ENCODE results near the gene ARL4A.
"Not testable (repeated sequence)": the region's sequence is repeated elsewhere in the genome, so short reads cannot be mapped to it uniquely, and the experiment has no call there.

Gene ARL4A

DNA sequence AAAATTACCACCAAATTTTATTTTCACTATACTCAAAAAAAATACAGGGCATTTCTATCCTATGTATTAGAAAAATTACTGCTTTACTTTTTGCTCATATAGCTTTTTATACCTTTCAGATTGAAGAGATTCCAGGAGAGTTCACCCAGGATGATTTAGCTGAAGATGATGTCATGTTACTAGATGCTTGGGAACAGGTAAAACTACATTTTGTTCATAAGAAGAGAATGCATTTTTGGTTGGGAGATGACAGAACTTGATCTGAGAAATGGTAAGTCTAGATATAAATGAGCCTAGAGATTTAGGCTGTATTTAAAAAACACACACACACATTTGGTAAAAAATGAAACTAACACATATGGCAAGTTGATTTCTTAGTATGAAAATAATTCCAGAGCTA is 38.1 kb upstream of the ARL4A start:
- DNase-seq (ENCODE audit: low spot score in 2 of 2) (no peak), ATAC-seq (ENCODE audit: low read depth) (no peak)
- no peak overlapping the region for H3K27ac Mint-ChIP-seq
- H3K36me3 Mint-ChIP-seq, result peaks cover 1% of the 10 kb centered on the region
- no peak overlapping the region for H3K4me3 Mint-ChIP-seq
- H3K4me1 Mint-ChIP-seq, result no peaks in the 10 kb centered on the region
- H3K9me3 Mint-ChIP-seq, result no peaks in the 10 kb centered on the region
- H3K27me3 Mint-ChIP-seq, result no peaks in the 10 kb centered on the region

DNA sequence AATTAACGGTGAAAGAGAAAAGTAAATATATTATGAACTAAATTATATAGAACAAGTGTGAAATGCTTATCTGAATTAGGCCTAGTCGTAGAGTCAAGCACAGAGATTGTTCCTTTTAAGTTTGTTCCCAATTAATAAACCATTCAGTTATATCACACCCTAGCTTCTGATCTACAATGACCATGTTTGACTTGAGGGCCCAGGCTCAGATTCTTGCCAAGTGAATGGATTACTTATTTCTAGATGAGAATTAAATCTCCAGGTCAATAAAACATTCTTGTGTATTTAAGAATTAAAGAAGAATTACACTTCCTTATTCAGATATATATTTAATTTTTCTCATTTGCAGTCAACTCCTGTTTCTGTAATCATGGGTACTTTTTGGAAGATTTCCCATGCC is 37.4 kb upstream of the ARL4A start:
- no peak for ATAC-seq (ENCODE audit: low read depth)
- DNase-seq (ENCODE audit: low spot score in 2 of 2), result no peak
- Mint-ChIP-seq H3K27me3 (no peaks in the 10 kb centered on the region), H3K9me3 (no peaks in the 10 kb centered on the region), H3K4me3 (no peak overlapping the region), H3K4me1 (no peaks in the 10 kb centered on the region), H3K36me3 (peaks cover 1% of the 10 kb centered on the region), H3K27ac (no peak overlapping the region)

DNA sequence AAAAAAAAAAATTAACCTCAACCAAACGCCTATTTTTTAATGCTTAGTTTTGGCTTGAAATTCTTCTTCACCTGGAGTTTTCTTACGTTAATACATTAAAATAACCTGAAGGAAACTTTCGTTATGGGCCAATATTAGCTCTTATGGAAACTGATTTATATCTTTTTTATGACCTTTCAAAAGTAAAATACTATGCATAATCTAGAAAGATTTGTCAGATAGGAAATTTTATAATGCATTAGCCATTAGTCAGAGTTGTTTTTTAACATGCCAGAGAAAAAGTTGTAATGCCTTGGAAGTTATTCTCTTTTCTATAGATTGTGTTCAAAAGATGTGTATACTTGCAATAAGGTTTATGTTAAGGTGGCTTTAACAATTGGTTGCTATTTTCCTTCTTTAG is 34.3 kb upstream of the ARL4A start:
- no peaks in the 10 kb centered on the region for H3K9me3 Mint-ChIP-seq

DNA sequence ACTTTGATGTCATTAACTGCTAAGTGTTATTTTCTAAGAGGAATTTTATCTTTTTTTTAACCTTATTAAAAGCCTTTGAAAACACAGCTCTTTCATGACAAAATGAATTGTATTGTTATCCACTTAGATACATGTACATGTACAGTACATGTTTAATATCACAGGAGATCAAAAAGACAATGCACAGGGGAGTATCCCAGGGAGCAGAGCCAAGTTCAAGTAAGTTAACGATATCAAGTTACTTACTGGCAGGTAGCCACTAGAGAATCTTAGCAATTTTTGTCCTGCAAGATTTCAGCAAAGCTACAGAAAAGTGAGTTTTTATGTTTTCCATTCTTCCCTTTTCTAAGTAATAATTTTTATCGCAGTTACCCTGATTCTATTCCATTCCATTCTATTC is 33.9 kb upstream of the ARL4A start:
- Mint-ChIP-seq H3K27ac (no peak overlapping the region), H3K27me3 (no peaks in the 10 kb centered on the region), H3K9me3 (no peaks in the 10 kb centered on the region), H3K4me1 (no peaks in the 10 kb centered on the region), H3K4me3 (no peak overlapping the region), H3K36me3 (peaks cover 1% of the 10 kb centered on the region)
- no peak for DNase-seq (ENCODE audit: low spot score in 2 of 2)
- ATAC-seq (ENCODE audit: low read depth), result no peak

More for the DNA sequence above, 34.3 kb upstream of the ARL4A start:
- ATAC-seq (ENCODE audit: low read depth) (no peak), DNase-seq (ENCODE audit: low spot score in 2 of 2) (no peak)
- Mint-ChIP-seq H3K36me3 (peaks cover 1% of the 10 kb centered on the region), H3K27me3 (no peaks in the 10 kb centered on the region), H3K4me3 (no peak overlapping the region), H3K4me1 (no peaks in the 10 kb centered on the region), H3K27ac (no peak overlapping the region)

DNA sequence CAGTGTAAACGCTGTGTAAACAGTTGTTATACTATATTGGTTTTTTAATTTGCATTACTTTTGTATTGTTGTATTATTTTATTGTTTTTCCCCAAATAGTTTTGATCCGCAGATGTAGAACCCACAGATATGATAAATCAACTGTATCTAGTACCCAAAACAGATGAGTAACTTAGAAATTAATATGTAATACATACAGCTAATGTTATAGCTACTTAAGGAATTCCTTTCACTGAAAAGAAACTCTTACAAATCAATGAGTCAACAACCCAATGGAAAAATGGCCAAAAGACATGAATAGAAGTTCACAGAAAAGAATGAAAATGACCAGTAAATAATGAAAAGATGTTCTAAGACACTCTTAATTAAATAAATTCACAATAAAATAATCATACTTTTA is 32.3 kb upstream of the ARL4A start:
- Mint-ChIP-seq H3K36me3 (peaks cover 1% of the 10 kb centered on the region), H3K4me1 (no peaks in the 10 kb centered on the region), H3K4me3 (no peak overlapping the region), H3K27me3 (no peaks in the 10 kb centered on the region), H3K9me3 (no peaks in the 10 kb centered on the region), H3K27ac (no peak overlapping the region)
- DNase-seq (ENCODE audit: low spot score in 2 of 2), result no peak
- no peak for ATAC-seq (ENCODE audit: low read depth)

DNA sequence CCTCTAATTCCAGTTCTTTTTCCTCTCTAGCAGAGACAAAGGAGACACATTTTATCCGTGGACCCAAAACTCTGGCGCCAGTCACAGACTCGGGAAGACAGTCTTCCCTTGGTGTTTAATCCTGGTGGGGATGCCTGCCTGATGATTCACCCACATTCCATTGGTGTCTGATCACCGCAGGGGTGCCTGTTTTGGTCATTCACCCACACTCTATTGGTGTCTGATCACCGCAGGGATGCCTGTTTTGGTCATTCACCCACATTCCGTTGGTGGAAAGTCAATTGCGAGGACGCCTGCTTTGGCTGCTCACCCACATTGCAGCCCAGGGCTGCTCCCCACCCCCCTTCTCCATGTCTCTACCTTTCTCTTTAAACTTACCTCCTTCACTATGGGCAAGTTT is 27.0 kb upstream of the ARL4A start:
- ATAC-seq (ENCODE audit: low read depth); H3K27ac Mint-ChIP-seq; H3K4me1 Mint-ChIP-seq; H3K27me3 Mint-ChIP-seq; H3K9me3 Mint-ChIP-seq; H3K36me3 Mint-ChIP-seq; H3K4me3 Mint-ChIP-seq; DNase-seq (ENCODE audit: low spot score in 2 of 2): not testable (repeated sequence)

DNA sequence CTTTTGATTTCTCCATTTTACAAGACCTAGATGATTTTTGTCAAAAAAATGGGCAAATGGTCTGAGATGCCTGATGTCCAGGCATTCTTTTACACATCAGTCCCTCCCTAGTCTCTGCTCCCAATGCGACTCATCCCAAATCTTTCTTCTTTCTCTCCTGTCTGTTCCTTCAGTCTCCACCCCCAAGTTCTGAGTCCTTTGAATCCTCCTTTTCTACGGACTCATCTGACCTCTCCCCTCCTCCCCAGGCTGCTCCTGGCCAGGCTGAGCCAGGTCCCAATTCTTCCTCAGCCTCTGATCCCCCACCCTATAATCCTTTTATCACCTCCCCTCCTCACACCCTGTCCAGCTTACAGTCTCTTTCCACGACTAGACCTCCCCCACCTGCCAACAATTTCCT is 26.4 kb upstream of the ARL4A start:
- H3K27ac Mint-ChIP-seq; ATAC-seq (ENCODE audit: low read depth); H3K4me1 Mint-ChIP-seq; H3K4me3 Mint-ChIP-seq; H3K27me3 Mint-ChIP-seq; H3K9me3 Mint-ChIP-seq; DNase-seq (ENCODE audit: low spot score in 2 of 2); H3K36me3 Mint-ChIP-seq: not testable (repeated sequence)

DNA sequence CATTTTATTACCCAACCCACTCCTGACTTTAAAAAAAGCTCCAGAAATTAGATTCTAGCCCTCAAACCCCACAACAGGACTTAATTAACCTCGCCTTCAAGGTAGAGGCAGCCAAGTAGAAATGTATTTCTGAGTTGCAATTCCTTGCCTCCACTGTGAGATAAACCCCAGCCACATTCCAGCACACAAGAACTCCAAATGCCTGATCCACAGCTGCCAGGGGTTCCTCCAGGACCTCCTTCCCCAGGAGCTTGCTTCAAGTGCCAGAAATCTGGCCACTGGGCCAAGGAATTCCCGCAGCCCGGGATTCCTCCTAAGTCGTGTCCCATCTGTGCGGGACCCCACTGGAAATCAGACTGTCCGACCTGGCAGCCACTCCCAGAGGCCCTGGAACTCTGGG is 25.9 kb upstream of the ARL4A start:
- no peak overlapping the region for H3K4me3 Mint-ChIP-seq
- no peak overlapping the region for H3K27ac Mint-ChIP-seq
- peaks cover 1% of the 10 kb centered on the region for H3K9me3 Mint-ChIP-seq
- H3K27me3 Mint-ChIP-seq, result no peaks in the 10 kb centered on the region
- no peaks in the 10 kb centered on the region for H3K36me3 Mint-ChIP-seq
- DNase-seq (ENCODE audit: low spot score in 2 of 2) (no peak), ATAC-seq (ENCODE audit: low read depth) (no peak)
- no peaks in the 10 kb centered on the region for H3K4me1 Mint-ChIP-seq

DNA sequence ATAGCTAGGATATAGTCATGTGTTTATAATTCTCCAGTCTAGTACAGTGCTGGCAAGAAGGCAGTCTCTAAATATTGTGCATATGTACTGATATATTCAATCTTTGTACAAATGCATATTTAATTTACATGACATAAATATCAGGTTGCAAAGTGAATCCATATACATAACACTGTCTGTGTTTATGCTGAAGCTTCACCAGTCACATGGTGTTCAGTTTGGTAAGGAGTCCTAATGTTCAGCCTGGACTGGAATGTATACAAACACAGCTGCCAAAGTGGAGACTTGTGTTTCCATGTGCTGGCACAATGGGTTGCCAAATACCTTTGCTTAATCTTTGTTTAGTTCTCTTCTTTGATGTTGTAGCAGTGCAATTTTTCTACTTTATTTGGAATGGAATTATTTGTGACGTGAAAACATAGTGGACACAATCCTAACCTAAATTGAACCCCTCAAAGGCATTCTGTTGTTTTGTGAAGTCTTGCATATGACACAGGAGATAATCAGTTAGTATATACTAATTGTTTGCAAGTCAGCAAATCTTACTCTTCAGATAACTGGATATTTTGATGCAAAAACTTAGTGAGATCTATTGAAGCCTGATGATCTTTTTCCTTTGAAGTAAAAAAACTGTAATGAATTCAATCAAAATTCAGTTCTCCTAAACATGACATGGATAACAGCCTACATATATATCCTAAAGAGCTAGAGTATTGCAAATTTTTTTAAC is 17.3 kb upstream of the ARL4A start:
- Mint-ChIP-seq H3K27me3 (no peaks in the 10 kb centered on the region), H3K9me3 (peaks cover 3% of the 10 kb centered on the region), H3K36me3 (peaks cover 5% of the 10 kb centered on the region), H3K27ac (peak overlapping the region; percentile 85), H3K4me1 (peaks cover 31% of the 10 kb centered on the region), H3K4me3 (peak overlapping the region; percentile 58)
- ATAC-seq (ENCODE audit: low read depth), result no peak
- DNase-seq (ENCODE audit: low spot score in 2 of 2), result no peak

DNA sequence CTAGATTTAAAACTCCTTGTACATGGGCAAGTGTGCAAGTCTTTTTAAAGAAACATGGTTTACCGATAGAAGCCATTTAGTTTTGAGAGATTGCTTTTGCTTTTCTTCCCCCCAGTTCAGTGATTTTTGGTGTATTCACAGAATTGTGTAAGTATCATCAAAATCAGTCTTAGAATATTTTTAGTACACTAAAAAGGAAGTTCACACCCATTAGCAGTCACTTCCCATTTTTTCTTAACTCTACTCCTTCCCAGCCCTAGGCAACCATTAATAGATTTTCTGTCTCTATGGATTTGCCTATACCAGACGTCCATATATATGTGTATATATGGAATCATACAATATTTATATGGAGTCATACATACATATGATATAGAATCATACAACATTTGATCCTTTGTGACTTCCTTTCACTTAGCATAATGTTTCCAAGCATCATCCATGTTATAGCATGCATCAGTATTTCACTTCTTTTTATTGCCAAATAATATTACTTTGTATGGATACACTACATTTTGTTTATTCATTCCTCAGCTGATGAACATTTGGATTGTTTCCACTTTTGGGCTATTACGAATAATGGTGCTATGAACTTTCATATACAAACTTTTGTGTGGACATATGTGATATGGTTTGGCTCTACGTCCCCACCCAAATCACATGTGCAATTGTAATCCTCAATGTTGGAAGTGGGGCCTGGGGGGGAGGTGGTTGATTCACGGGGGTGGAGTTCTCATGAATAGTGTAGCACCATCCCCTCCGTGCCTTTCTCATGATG is 16.5 kb upstream of the ARL4A start:
- peak overlapping the region; percentile 58 for H3K4me3 Mint-ChIP-seq
- ATAC-seq (ENCODE audit: low read depth) (peak; percentile 63), DNase-seq (ENCODE audit: low spot score in 2 of 2) (no peak)
- no peaks in the 10 kb centered on the region for H3K27me3 Mint-ChIP-seq
- peaks cover 33% of the 10 kb centered on the region for H3K4me1 Mint-ChIP-seq
- peak overlapping the region; percentile 85 for H3K27ac Mint-ChIP-seq
- H3K9me3 Mint-ChIP-seq, result peaks cover 4% of the 10 kb centered on the region
- H3K36me3 Mint-ChIP-seq, result peaks cover 6% of the 10 kb centered on the region

DNA sequence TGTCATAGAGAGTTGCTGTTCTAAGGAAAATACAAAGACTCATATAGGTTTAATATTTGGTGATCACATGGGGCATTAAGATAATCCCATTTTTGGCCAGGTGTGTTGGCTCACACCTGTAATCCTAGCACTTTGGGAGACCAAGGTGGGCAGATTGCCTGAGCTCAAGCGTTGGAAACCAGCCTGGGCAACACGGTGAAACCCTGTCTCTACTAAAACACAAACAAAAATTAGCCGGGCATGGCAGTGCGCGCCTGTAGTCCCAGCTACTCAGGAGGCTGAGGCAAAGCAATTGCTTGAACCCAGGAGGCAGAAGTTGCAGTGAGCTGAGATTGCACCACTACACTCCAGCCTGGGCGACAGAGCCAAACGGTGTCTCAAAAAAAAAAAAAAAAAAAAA is 14.0 kb upstream of the ARL4A start:
- H3K27ac Mint-ChIP-seq; H3K9me3 Mint-ChIP-seq; H3K36me3 Mint-ChIP-seq; H3K4me3 Mint-ChIP-seq; DNase-seq (ENCODE audit: low spot score in 2 of 2); ATAC-seq (ENCODE audit: low read depth); H3K27me3 Mint-ChIP-seq: not testable (repeated sequence)
- peaks cover 28% of the 10 kb centered on the region for H3K4me1 Mint-ChIP-seq

DNA sequence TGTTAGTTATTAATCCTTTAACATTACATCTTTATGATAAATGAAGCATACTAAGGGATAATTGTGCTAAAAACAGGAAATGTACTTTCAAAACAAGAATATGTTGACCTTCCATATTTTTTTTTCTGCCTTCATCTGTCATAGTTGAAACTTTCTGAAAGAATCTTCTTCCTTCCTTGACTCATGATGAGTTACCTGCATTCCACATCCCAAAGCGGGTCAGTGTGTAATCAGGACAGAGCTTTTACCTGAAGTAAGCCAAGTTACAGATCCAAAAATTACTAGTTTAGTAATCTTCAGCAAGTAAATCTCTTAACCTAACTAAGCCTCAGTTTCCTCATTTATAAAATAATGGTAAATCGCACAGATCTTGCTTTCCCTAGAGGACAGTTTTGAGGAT is 13.4 kb upstream of the ARL4A start:
- no peak for ATAC-seq (ENCODE audit: low read depth)
- Mint-ChIP-seq H3K36me3 (peaks cover 8% of the 10 kb centered on the region), H3K4me1 (peaks cover 25% of the 10 kb centered on the region), H3K27ac (no peak overlapping the region), H3K27me3 (no peaks in the 10 kb centered on the region), H3K4me3 (no peak overlapping the region), H3K9me3 (peaks cover 7% of the 10 kb centered on the region)
- DNase-seq (ENCODE audit: low spot score in 2 of 2), result no peak

DNA sequence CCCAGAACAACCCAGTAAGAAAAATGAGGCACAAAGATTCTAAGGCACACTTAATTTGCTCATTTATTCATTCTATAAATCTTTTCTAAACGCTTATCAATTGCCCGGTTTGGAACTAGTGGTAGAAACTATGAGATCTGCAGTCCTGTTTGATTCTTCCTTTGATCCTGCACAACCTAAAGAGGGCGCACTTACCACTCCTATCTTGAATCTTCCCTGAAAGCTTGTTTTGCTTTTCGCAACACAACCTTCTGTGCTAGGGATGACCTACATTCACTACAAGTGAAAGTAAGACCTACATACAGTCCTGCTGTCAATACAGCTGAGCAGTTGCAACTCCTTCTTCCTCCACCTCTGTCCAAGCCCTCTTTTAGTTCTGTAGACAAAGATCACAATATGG is 12.6 kb upstream of the ARL4A start:
- peak; percentile 47 for ATAC-seq (ENCODE audit: low read depth)
- no peak for DNase-seq (ENCODE audit: low spot score in 2 of 2)
- H3K36me3 Mint-ChIP-seq, result peaks cover 8% of the 10 kb centered on the region
- no peak overlapping the region for H3K4me3 Mint-ChIP-seq
- peaks cover 7% of the 10 kb centered on the region for H3K9me3 Mint-ChIP-seq
- no peaks in the 10 kb centered on the region for H3K27me3 Mint-ChIP-seq
- no peak overlapping the region for H3K27ac Mint-ChIP-seq
- H3K4me1 Mint-ChIP-seq, result peaks cover 24% of the 10 kb centered on the region

DNA sequence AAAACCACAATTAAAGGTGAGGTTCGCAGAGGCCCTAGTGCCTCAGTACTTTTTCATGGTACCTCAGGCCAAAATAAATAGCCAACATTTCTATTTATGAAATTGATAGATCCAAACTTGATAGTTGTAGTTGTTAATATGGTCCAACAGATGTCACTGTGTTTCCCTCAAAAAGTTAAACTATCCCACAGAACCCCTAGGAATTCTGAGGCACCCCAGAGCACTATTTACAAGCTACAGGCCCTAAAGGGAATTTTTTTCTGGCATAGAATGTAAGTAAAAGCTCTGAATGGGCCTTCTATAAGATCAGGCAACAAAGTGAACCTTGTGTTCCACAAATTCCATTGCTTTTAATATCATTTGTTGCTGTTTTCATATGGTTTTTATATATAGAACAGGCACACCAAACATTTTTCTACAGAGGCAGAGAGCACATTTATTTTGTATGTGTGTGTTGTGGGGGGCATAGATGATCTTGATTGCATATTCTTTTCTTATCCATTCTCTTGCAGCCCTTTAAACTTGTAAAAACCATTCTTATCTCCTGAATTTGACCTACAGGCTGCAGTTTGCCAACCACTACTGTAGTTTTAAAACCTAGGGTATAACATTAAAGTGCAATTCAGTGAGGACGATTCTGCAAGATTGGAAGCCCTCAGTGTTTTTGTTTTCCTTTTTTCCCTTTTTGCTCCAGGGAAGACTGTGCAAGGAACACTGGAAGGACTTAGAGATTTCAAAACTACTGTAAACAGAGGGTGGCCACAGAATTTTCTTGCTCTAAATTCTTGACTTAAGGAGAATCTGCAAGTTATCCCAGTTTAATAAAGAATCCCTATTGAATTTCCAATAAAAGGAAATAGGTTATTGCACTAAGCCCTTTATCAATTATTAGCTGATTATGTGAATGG is 3.5 kb upstream of the ARL4A start:
- DNase-seq (ENCODE audit: low spot score in 2 of 2) (no peak), ATAC-seq (ENCODE audit: low read depth) (no peak)
- peaks cover 4% of the 10 kb centered on the region for H3K36me3 Mint-ChIP-seq
- peak overlapping the region; percentile 97 for H3K27ac Mint-ChIP-seq
- no peak overlapping the region for H3K4me3 Mint-ChIP-seq
- H3K9me3 Mint-ChIP-seq, result peaks cover 2% of the 10 kb centered on the region
- H3K4me1 Mint-ChIP-seq, result peaks cover 23% of the 10 kb centered on the region
- no peaks in the 10 kb centered on the region for H3K27me3 Mint-ChIP-seq
